ENCODE data around the gene IKBKG.
"Not testable (repeated sequence)": the region's sequence is repeated elsewhere in the genome, so short reads cannot be mapped to it uniquely, and the experiment has no call there.

DNA sequence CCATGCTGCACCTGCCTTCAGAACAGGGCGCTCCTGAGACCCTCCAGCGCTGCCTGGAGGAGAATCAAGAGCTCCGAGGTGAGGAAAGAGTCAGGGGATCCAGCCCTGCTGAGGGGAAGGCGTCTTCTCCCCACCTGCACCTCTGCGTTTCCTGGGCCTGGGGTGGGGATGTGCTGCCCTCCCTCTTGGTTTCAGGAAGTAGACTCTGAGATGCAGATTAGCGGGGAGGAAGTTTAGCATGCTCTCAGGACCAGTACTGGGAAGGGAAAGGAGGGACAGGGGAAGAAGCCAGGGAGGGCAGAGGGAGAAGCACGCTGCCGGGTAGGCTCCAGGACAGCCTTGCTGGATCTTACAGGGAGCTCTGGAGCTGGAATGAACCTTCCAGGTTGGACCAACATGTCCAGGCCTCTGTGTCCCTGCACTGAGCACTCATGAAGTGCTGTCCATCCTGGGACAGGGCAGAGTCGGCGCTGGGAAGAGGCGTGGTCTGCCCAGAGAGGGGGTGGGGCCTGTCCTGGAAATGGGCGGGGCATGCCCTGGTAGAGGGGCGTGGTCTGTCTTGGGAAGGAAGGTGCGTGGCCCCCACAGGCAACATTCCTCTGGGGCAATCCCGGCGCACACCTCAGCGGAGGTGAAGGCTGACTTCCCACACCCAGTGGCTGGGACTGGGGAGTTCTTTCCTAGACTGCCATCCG is 4.8 kb downstream of the IKBKG start:
- not testable (repeated sequence) for TF ChIP-seq POLR2A (IDR thresholded peaks at IDR 0.05); POLR2AphosphoS5 (IDR thresholded peaks at IDR 0.05; ENCODE audit: insufficient read depth in 1 of 2, low read depth in 1 of 2)
- TF ChIP-seq, protein P1, sequence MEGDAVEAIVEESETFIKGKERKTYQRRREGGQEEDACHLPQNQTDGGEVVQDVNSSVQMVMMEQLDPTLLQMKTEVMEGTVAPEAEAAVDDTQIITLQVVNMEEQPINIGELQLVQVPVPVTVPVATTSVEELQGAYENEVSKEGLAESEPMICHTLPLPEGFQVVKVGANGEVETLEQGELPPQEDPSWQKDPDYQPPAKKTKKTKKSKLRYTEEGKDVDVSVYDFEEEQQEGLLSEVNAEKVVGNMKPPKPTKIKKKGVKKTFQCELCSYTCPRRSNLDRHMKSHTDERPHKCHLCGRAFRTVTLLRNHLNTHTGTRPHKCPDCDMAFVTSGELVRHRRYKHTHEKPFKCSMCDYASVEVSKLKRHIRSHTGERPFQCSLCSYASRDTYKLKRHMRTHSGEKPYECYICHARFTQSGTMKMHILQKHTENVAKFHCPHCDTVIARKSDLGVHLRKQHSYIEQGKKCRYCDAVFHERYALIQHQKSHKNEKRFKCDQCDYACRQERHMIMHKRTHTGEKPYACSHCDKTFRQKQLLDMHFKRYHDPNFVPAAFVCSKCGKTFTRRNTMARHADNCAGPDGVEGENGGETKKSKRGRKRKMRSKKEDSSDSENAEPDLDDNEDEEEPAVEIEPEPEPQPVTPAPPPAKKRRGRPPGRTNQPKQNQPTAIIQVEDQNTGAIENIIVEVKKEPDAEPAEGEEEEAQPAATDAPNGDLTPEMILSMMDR (IDR thresholded peaks at IDR 0.05): not testable (repeated sequence)

Measured in vagina (tissue), 2 donors.